ENCODE results near the gene SHC3. TPM values are rescaled to one million over a fixed set of nuclear protein-coding genes. Genes with fewer than 3 reads are reported as not detected.
A peak's percentile ranks its signal among the peaks of the same experiment; 100 is the strongest.

Gene SHC3
- total RNA-seq, 1 donor from 2014 or later = 5.1 TPM

GRCh38 chr9:89010056-89010455 lies 168.6 kb downstream of the SHC3 start:
- no peak for DNase-seq (ENCODE audit: low read depth)
- no peak overlapping the region for H3K4me3 ChIP-seq (ENCODE audit: low read depth, low read length)
- TF ChIP-seq CTCF (conservative IDR thresholded peaks at IDR 0.05; ENCODE audit: low read depth, low read length) = no peak

GRCh38 chr9:89009546-89009840 lies 169.1 kb downstream of the SHC3 start:
- no peak for TF ChIP-seq CTCF (conservative IDR thresholded peaks at IDR 0.05; ENCODE audit: low read depth, low read length)
- no peak overlapping the region for H3K4me3 ChIP-seq (ENCODE audit: low read depth, low read length)
- DNase-seq (ENCODE audit: low read depth) = no peak

- TF ChIP-seq CTCF (conservative IDR thresholded peaks at IDR 0.05; ENCODE audit: low read depth, low read length) = peak; percentile 37
- no peak for DNase-seq (ENCODE audit: low read depth)
- H3K4me3 ChIP-seq (ENCODE audit: low read depth, low read length) = no peak overlapping the region
These were observed 169.7 kb downstream of the SHC3 start for GRCh38 chr9:89008744-89009545.

- no peak for DNase-seq (ENCODE audit: low read depth)
- TF ChIP-seq CTCF (conservative IDR thresholded peaks at IDR 0.05; ENCODE audit: low read depth, low read length) = no peak
- H3K4me3 ChIP-seq (ENCODE audit: low read depth, low read length) = no peak overlapping the region
These were observed 170.4 kb downstream of the SHC3 start for GRCh38 chr9:89008055-89008743.

- TF ChIP-seq CTCF (conservative IDR thresholded peaks at IDR 0.05; ENCODE audit: low read depth, low read length) = no peak
- no peak for DNase-seq (ENCODE audit: low read depth)
These were observed 171.3 kb downstream of the SHC3 start for GRCh38 chr9:89006996-89007967.

GRCh38 chr9:89006267-89006666 lies 172.4 kb downstream of the SHC3 start:
- H3K4me3 ChIP-seq (ENCODE audit: low read depth, low read length) = no peak overlapping the region
- DNase-seq (ENCODE audit: low read depth) = no peak
- no peak for TF ChIP-seq CTCF (conservative IDR thresholded peaks at IDR 0.05; ENCODE audit: low read depth, low read length)

More at GRCh38 chr9:89006996-89007967, 171.3 kb downstream of the SHC3 start:
- no peak overlapping the region for H3K4me3 ChIP-seq (ENCODE audit: low read depth, low read length)
